ENCODE results near the gene ABHD1. TPM values are rescaled to one million over a fixed set of nuclear protein-coding genes. Genes with fewer than 3 reads are reported as not detected.

Gene ABHD1
- total and polyA plus RNA-seq, 4 donors, result 0.09 to 2.0 (median 0.61) TPM

- Histone ChIP-seq H3K9ac (ENCODE audit: low read depth in 1 of 2, low read length in 2 of 2) (peak overlapping the region in 1 of 2 donors; percentile 51), H3K27me3 (ENCODE audit: control insufficient read depth in 4 of 4, insufficient read depth in 4 of 4, low read length in 3 of 4) (no peaks in the 10 kb centered on the region), H3K9me3 (ENCODE audit: control insufficient read depth in 4 of 4, low read length in 3 of 4) (no peaks in the 10 kb centered on the region), H3K4me1 (ENCODE audit: control insufficient read depth in 4 of 4, insufficient read depth in 4 of 4, low read length in 3 of 4) (peaks cover 9 to 40% (median 15%) of the 10 kb centered on the region in 4 donors), H3K36me3 (ENCODE audit: control insufficient read depth in 4 of 4, insufficient read depth in 3 of 4, low read depth in 1 of 4, low read length in 3 of 4) (no peaks in the 10 kb centered on the region), H3K4me3 (ENCODE audit: low read depth in 1 of 3, low read length in 3 of 3) (peak overlapping the region in 1 of 3 donors; percentile 37), H3K27ac (ENCODE audit: low read depth in 1 of 2, low read length in 2 of 2) (peak overlapping the region; percentile 65 to 74)
- WGBS, result 79% methylated on average over 14 of the region's 14 CpGs
- DNase-seq (ENCODE audit: low spot score), result no peak
- TF ChIP-seq NR2F2 (IDR thresholded peaks at IDR 0.05) (peak; percentile 33), HNF4A (conservative IDR thresholded peaks at IDR 0.05) (no peak)
Observed at GRCh38 chr2:27079233-27080139, 44.1 kb upstream of the ABHD1 start.

- Histone ChIP-seq H3K9me3 (ENCODE audit: control insufficient read depth in 4 of 4, low read length in 3 of 4) (no peaks in the 10 kb centered on the region), H3K27me3 (ENCODE audit: control insufficient read depth in 4 of 4, insufficient read depth in 4 of 4, low read length in 3 of 4) (no peaks in the 10 kb centered on the region), H3K36me3 (ENCODE audit: control insufficient read depth in 4 of 4, insufficient read depth in 3 of 4, low read depth in 1 of 4, low read length in 3 of 4) (no peaks in the 10 kb centered on the region), H3K4me3 (ENCODE audit: low read depth in 1 of 3, low read length in 3 of 3) (peak overlapping the region in 1 of 3 donors; percentile 37), H3K4me1 (ENCODE audit: control insufficient read depth in 4 of 4, insufficient read depth in 4 of 4, low read length in 3 of 4) (peaks cover 7 to 40% (median 15%) of the 10 kb centered on the region in 4 donors), H3K9ac (ENCODE audit: low read depth in 1 of 2, low read length in 2 of 2) (peak overlapping the region in 1 of 2 donors; percentile 51), H3K27ac (ENCODE audit: low read depth in 1 of 2, low read length in 2 of 2) (peak overlapping the region; percentile 37 to 74)
- TF ChIP-seq FOXA2 (IDR thresholded peaks at IDR 0.05) (no peak), JUND (IDR thresholded peaks at IDR 0.05) (no peak), NR2F2 (IDR thresholded peaks at IDR 0.05) (no peak), HNF4G (IDR thresholded peaks at IDR 0.05) (no peak), RAD21 (IDR thresholded peaks at IDR 0.05) (no peak), TAF1 (conservative IDR thresholded peaks at IDR 0.05) (no peak), YY1 (IDR thresholded peaks at IDR 0.05) (no peak), FOXA1 (IDR thresholded peaks at IDR 0.05) (no peak), SP1 (IDR thresholded peaks at IDR 0.05) (no peak), ZBTB33 (IDR thresholded peaks at IDR 0.05) (no peak), HNF4A (conservative IDR thresholded peaks at IDR 0.05) (no peak), GABPA (IDR thresholded peaks at IDR 0.05 in 1 of 2, conservative IDR thresholded peaks at IDR 0.05 in 1 of 2) (no peak), RXRA (IDR thresholded peaks at IDR 0.05) (no peak), CTCF (IDR thresholded peaks at IDR 0.05; ENCODE audit: low read depth, low read length, missing input control) (no peak), EGR1 (IDR thresholded peaks at IDR 0.05; ENCODE audit: low read depth in 2 of 2) (no peak)
- TF ChIP-seq, protein P1, sequence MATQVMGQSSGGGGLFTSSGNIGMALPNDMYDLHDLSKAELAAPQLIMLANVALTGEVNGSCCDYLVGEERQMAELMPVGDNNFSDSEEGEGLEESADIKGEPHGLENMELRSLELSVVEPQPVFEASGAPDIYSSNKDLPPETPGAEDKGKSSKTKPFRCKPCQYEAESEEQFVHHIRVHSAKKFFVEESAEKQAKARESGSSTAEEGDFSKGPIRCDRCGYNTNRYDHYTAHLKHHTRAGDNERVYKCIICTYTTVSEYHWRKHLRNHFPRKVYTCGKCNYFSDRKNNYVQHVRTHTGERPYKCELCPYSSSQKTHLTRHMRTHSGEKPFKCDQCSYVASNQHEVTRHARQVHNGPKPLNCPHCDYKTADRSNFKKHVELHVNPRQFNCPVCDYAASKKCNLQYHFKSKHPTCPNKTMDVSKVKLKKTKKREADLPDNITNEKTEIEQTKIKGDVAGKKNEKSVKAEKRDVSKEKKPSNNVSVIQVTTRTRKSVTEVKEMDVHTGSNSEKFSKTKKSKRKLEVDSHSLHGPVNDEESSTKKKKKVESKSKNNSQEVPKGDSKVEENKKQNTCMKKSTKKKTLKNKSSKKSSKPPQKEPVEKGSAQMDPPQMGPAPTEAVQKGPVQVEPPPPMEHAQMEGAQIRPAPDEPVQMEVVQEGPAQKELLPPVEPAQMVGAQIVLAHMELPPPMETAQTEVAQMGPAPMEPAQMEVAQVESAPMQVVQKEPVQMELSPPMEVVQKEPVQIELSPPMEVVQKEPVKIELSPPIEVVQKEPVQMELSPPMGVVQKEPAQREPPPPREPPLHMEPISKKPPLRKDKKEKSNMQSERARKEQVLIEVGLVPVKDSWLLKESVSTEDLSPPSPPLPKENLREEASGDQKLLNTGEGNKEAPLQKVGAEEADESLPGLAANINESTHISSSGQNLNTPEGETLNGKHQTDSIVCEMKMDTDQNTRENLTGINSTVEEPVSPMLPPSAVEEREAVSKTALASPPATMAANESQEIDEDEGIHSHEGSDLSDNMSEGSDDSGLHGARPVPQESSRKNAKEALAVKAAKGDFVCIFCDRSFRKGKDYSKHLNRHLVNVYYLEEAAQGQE (IDR thresholded peaks at IDR 0.05), result no peak
- TF ChIP-seq, protein P2, sequence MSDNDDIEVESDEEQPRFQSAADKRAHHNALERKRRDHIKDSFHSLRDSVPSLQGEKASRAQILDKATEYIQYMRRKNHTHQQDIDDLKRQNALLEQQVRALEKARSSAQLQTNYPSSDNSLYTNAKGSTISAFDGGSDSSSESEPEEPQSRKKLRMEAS (IDR thresholded peaks at IDR 0.05), result no peak
- TF ChIP-seq, protein P3, sequence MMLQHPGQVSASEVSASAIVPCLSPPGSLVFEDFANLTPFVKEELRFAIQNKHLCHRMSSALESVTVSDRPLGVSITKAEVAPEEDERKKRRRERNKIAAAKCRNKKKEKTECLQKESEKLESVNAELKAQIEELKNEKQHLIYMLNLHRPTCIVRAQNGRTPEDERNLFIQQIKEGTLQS (IDR thresholded peaks at IDR 0.05), result no peak
- WGBS, result 79% methylated on average over 7 of the region's 7 CpGs
- no peak for DNase-seq (ENCODE audit: low spot score)
Observed at GRCh38 chr2:27080140-27080469, 43.5 kb upstream of the ABHD1 start.
